HEK293 (cell line): Measurements from ENCODE around the gene RUNX1.

Experiments
- CTCF ChIA-PET: fragments of 350-600 bp; formaldehyde crosslinking; extraction: SDS; loops from one replicate; lab custom pipeline; 2021; ENCODE audit warnings: antibody characterized with exemption; lab: Yijun Ruan, JAX
- POLR2A ChIA-PET: fragments of 300-600 bp; formaldehyde crosslinking; extraction: SDS; loops from one replicate; lab custom pipeline; 2020; ENCODE audit warnings: antibody characterized with exemption, inconsistent platforms; lab: Yijun Ruan, JAX
- H3K27ac ChIP-seq: fragments of 200-500 bp; sonication (Bioruptor generic); 2 replicates; pipeline ENCODE4 v1.5.1; 2014; ENCODE audit warnings: low read depth, low read length, control low read depth, inconsistent platforms; ENCODE audit errors: extremely low read depth
- H3K36me3 ChIP-seq, 2 experiments: fragments of 200-500 bp in 1 of 2; sonication (Bioruptor generic) in 1 of 2; 1 replicate in 1 of 2; 2 replicates in 1 of 2; pipeline ENCODE4 v1.5.1; 2014 to 2017; ENCODE audit warnings: inconsistent platforms in 2 of 2, low read length in 2 of 2; ENCODE audit not compliant: control insufficient read depth in 2 of 2, insufficient read depth in 1 of 2
- H3K4me1 ChIP-seq: fragments of 200-500 bp; sonication (Bioruptor generic); 2 replicates; pipeline ENCODE4 v1.5.1; 2014; ENCODE audit warnings: mild to moderate bottlenecking, low read length, inconsistent platforms; ENCODE audit not compliant: control insufficient read depth, insufficient read depth
- H3K4me3 ChIP-seq: 2 replicates; pipeline ENCODE4 v1.5.1; 2011; ENCODE audit warnings: low read depth, mild to moderate bottlenecking, control low read depth, low read length, moderate library complexity
- H3K9me3 ChIP-seq: fragments of 200-500 bp; sonication (Bioruptor generic); 2 replicates; pipeline ENCODE4 v1.5.1; 2014; ENCODE audit warnings: low read depth, low read length, inconsistent platforms; ENCODE audit not compliant: control insufficient read depth, insufficient read depth
- ATF2 ChIP-seq: fragments of 450-650 bp; formaldehyde crosslinking; IDR thresholded peaks from 2 replicates; pipeline ENCODE4 v1.5.1; 2016; ENCODE audit warnings: missing biosample characterization, missing genetic modification characterization, low read depth
- GFI1B ChIP-seq: fragments of 450-650 bp; formaldehyde crosslinking; IDR thresholded peaks from 2 replicates; pipeline ENCODE4 v1.5.1; 2016; ENCODE audit warnings: missing biosample characterization, missing genetic modification characterization
- KLF16 ChIP-seq: fragments of 450-650 bp; formaldehyde crosslinking; IDR thresholded peaks from 2 replicates; pipeline ENCODE4 v1.5.1; 2017; ENCODE audit warnings: missing biosample characterization, missing genetic modification characterization
- SP7 ChIP-seq: fragments of 450-650 bp; formaldehyde crosslinking; IDR thresholded peaks from 2 replicates; pipeline ENCODE4 v1.5.1; 2016; ENCODE audit warnings: missing biosample characterization, missing genetic modification characterization
- ZBTB8A ChIP-seq: fragments of 450-650 bp; formaldehyde crosslinking; IDR thresholded peaks from 2 replicates; pipeline ENCODE4 v1.5.1; 2016; ENCODE audit warnings: missing biosample characterization, missing genetic modification characterization
- ZNF2 ChIP-seq: fragments of 450-650 bp; formaldehyde crosslinking; IDR thresholded peaks from 2 replicates; pipeline ENCODE4 v1.5.1; 2016; ENCODE audit warnings: missing biosample characterization, missing genetic modification characterization
- ZNF274 ChIP-seq, 2 experiments: fragments of 200-500 bp in 1 of 2; fragments of 450-650 bp in 1 of 2; sonication (Bioruptor generic) in 1 of 2; formaldehyde crosslinking in 1 of 2; IDR thresholded peaks; 2 replicates each; pipeline versions ENCODE4 v1.5.1 to v1.6.1; 2014 to 2016; ENCODE audit warnings: borderline replicate concordance in 1 of 2, inconsistent platforms in 1 of 2, low read length in 1 of 2, missing biosample characterization in 1 of 2, missing genetic modification characterization in 1 of 2
- ZNF391 ChIP-seq: fragments of 450-650 bp; formaldehyde crosslinking; IDR thresholded peaks from 2 replicates; pipeline ENCODE4 v1.5.1; 2016; ENCODE audit warnings: low read depth, missing biosample characterization, missing genetic modification characterization, borderline replicate concordance
- ZNF433 ChIP-seq: fragments of 450-650 bp; formaldehyde crosslinking; IDR thresholded peaks from 2 replicates; pipeline ENCODE4 v1.5.1; 2016; ENCODE audit warnings: missing biosample characterization, missing genetic modification characterization, low read depth
- ZNF473 ChIP-seq: fragments of 450-650 bp; formaldehyde crosslinking; IDR thresholded peaks from 2 replicates; pipeline ENCODE4 v1.5.1; 2017; ENCODE audit warnings: missing biosample characterization, missing genetic modification characterization
- ZNF510 ChIP-seq: fragments of 450-650 bp; formaldehyde crosslinking; IDR thresholded peaks from 2 replicates; pipeline ENCODE4 v1.5.1; 2018; ENCODE audit warnings: mild to moderate bottlenecking, missing genetic modification characterization, missing biosample characterization; ENCODE audit not compliant: insufficient replicate concordance
- ZNF549 ChIP-seq: fragments of 450-650 bp; IDR thresholded peaks from 2 replicates; pipeline ENCODE4 v1.5.1; 2018; ENCODE audit warnings: missing biosample characterization, missing genetic modification characterization, mild to moderate bottlenecking, inconsistent platforms, moderate library complexity
- ZNF580 ChIP-seq: fragments of 450-650 bp; formaldehyde crosslinking; IDR thresholded peaks from 2 replicates; pipeline ENCODE4 v1.5.1; 2016; ENCODE audit warnings: missing biosample characterization, missing genetic modification characterization
- ZNF623 ChIP-seq: fragments of 450-650 bp; formaldehyde crosslinking; IDR thresholded peaks from 2 replicates; pipeline ENCODE4 v1.5.1; 2016; ENCODE audit warnings: missing biosample characterization, missing genetic modification characterization
- ZNF624 ChIP-seq: fragments of 450-650 bp; formaldehyde crosslinking; IDR thresholded peaks from 2 replicates; pipeline ENCODE4 v1.5.1; 2017; ENCODE audit warnings: missing biosample characterization, missing genetic modification characterization
- ZNF626 ChIP-seq: fragments of 450-650 bp; sonication (Bioruptor Pico); formaldehyde crosslinking; IDR thresholded peaks from 2 replicates; pipeline ENCODE4 v1.5.1; 2018; ENCODE audit warnings: missing biosample characterization, missing genetic modification characterization, inconsistent platforms
- ZNF701 ChIP-seq: fragments of 450-650 bp; formaldehyde crosslinking; IDR thresholded peaks from 2 replicates; pipeline ENCODE4 v1.5.1; 2016; ENCODE audit warnings: missing biosample characterization, missing genetic modification characterization
- ZNF777 ChIP-seq: fragments of 450-650 bp; formaldehyde crosslinking; IDR thresholded peaks from 2 replicates; pipeline ENCODE4 v1.5.1; 2017; ENCODE audit warnings: missing biosample characterization, missing genetic modification characterization, borderline replicate concordance
- ZNF785 ChIP-seq: fragments of 450-650 bp; formaldehyde crosslinking; IDR thresholded peaks from 2 replicates; pipeline ENCODE4 v1.5.1; 2016; ENCODE audit warnings: missing biosample characterization, missing genetic modification characterization
- ZNF791 ChIP-seq: fragments of 450-650 bp; formaldehyde crosslinking; IDR thresholded peaks from 2 replicates; pipeline ENCODE4 v1.5.1; 2016; ENCODE audit warnings: missing biosample characterization, missing genetic modification characterization
- TF ChIP-seq, protein P1 (sequence below): fragments of 450-650 bp; formaldehyde crosslinking; IDR thresholded peaks from 2 replicates; pipeline ENCODE4 v1.5.1; 2017; ENCODE audit warnings: missing biosample characterization, missing genetic modification characterization

Gene RUNX1

DNA sequence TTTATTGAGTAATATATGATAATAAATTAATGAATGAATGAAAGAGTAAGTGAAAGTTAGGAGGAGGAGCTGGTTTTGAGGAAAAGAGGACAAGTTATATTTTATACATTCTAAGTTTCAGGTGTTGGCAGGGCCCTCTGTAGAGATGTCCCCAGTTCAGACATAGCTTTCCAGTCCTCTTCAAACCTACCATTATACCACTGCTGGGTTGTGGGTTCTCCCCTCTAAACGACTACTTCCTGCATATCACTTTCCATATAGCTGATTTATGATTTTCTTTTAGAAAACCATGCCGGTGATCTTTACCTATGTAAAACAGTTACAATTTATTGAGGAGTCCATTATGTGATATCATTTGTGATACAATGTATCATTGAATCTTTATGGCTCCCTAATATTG is 116.9 kb downstream of the RUNX1 start (continued):
- TF ChIP-seq ZNF510 (no peak), GFI1B (tag by site-specific recombination) (no peak)

DNA sequence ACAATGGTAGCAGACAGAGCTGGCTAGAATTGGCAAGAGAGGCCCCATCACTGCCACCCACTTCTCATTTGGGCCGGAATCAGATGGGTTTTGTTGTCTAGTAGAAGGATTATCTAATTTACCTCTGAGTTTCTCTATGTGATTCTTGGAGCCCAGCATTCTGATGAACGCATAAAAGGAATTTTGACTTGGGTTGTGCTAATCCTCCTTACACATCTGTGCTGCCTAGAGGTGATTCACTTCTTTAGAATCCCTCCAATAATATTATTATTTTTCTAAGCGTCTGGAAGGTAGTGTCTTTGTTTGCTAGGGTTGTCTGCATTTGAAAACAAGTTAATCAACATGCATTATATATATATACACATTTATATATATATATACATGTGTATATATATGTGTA is 118.1 kb downstream of the RUNX1 start:
- no peak overlapping the region for H3K27ac ChIP-seq
- TF ChIP-seq SP7, result no peak
- TF ChIP-seq ZNF626 (tag by site-specific recombination), result no peak
- no peak for TF ChIP-seq ZNF580 (tag by site-specific recombination)
- TF ChIP-seq ZNF391 (tag by site-specific recombination), result no peak
- TF ChIP-seq ZNF274 (IDR thresholded peaks at IDR 0.05; ENCODE audit: low read length), result no peak
- no peak for TF ChIP-seq ZNF274 (tag by site-specific recombination; IDR thresholded peaks at IDR 0.05; ENCODE audit: borderline replicate concordance)
- no peak for TF ChIP-seq ZNF623 (tag by site-specific recombination)
- no peak for TF ChIP-seq ZNF549 (tag by site-specific recombination)
- TF ChIP-seq KLF16, result no peak
- no peak for TF ChIP-seq ZNF777 (tag by site-specific recombination)
- TF ChIP-seq, all 188 proteins: peak for 0
- Histone ChIP-seq H3K4me3 (no peak overlapping the region), H3K9me3 (no peaks in the 10 kb centered on the region), H3K4me1 (no peaks in the 10 kb centered on the region), H3K36me3 (no peaks in the 10 kb centered on the region)
- ChIA-PET CTCF (interaction anchor here (0.7 kb wide), 1 partner anchor 44 kb away, joined by 3 read pairs; no protein-coding TSS in a partner anchor), POLR2A (no interaction called here)

DNA sequence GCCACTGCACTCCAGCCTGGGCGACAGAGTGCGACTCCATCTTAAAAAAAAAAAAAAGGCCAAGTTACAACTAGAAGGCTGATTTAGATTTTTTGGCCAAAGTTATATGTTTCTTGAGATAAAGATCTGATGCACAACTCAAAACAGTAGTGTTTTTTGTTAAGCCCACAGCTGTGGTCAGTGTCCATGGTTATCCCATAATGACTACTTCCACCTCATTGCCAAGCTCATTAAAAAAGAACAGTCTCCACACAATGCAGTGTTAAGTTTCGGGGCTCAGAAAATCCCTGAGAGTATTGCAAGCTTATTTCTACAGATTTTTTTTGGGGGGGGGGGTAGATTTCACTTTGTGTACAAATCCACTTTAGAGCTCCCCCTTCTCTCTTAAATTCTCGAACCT is 120.5 kb downstream of the RUNX1 start:
- ChIA-PET CTCF (interaction anchor here (1.3 kb wide), 1 partner anchor 28 kb away, joined by 3 read pairs; no protein-coding TSS in a partner anchor), POLR2A (no interaction called here)
- Histone ChIP-seq H3K4me1 (no peaks in the 10 kb centered on the region), H3K27ac (no peak overlapping the region), H3K36me3 (no peaks in the 10 kb centered on the region), H3K9me3 (no peaks in the 10 kb centered on the region), H3K4me3 (no peak overlapping the region)
- TF ChIP-seq ZNF791 (tag by site-specific recombination) (no peak), ZNF785 (no peak), ATF2 (tag by site-specific recombination) (no peak), ZNF624 (tag by site-specific recombination) (no peak), ZNF433 (tag by site-specific recombination) (no peak), ZNF2 (tag by site-specific recombination) (no peak), ZNF701 (no peak), ZNF473 (no peak), KLF16 (no peak), ZBTB8A (tag by site-specific recombination) (no peak)
- TF ChIP-seq, protein P1, sequence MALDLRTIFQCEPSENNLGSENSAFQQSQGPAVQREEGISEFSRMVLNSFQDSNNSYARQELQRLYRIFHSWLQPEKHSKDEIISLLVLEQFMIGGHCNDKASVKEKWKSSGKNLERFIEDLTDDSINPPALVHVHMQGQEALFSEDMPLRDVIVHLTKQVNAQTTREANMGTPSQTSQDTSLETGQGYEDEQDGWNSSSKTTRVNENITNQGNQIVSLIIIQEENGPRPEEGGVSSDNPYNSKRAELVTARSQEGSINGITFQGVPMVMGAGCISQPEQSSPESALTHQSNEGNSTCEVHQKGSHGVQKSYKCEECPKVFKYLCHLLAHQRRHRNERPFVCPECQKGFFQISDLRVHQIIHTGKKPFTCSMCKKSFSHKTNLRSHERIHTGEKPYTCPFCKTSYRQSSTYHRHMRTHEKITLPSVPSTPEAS (tag by site-specific recombination), result no peak
